HepG2 (cell line): ENCODE data around the gene TTLL1. TPM values are rescaled to one million over a fixed set of nuclear protein-coding genes. Genes with fewer than 3 reads are reported as not detected.
A peak's percentile ranks its signal among the peaks of the same experiment; 100 is the strongest.

Source experiments
- ATAC-seq: fragments of 200-7000 bp; cut with Tn5 transposase; 3 replicates; pipeline ENCODE4 v1.9.1; 2020; ENCODE audit warnings: mild to moderate bottlenecking, moderate library complexity
- BruUV-seq: library from RNA; stranded (reverse); fragments of 400-500 nt; replicated peaks from 2 replicates; lab custom pipeline; 2021; lab: Mats Ljungman, UMichigan
- CTCF ChIA-PET: fragments of 300-600 bp; formaldehyde crosslinking; extraction: SDS; loops from one replicate; lab custom pipeline; 2021; ENCODE audit warnings: low total read pairs, inconsistent platforms, low intra/inter-chr PET ratio; lab: Yijun Ruan, JAX
- POLR2A ChIA-PET: fragments of 350-600 bp; sonication (Branson Sonifier 250); formaldehyde crosslinking; loops from one replicate; lab custom pipeline; 2020; ENCODE audit warnings: antibody characterized with exemption, inconsistent platforms; lab: Yijun Ruan, JAX
- DNase-seq: peaks from one replicate; pipeline ENCODE4 v3.0.0-alpha.2; 2015; ENCODE audit warnings: low spot score
- FAIRE-seq: peaks from 3 replicates; lab custom pipeline; 2011; peaks lifted over from hg19 to GRCh38; lab: Jason Lieb, UNC
- H2AFZ ChIP-seq: one replicate; pipeline ENCODE4 v1.6.1; 2011; ENCODE audit warnings: low read length, inconsistent platforms
- H3K27ac ChIP-seq: fragments of 300-600 bp; 3 replicates; pipeline ENCODE4 v1.8.0; 2011; ENCODE audit warnings: mixed run types, mild to moderate bottlenecking, mixed read lengths, low read length, inconsistent platforms; ENCODE audit not compliant: insufficient read depth; ENCODE audit errors: extremely low read length
- H3K27me3 ChIP-seq, 2 experiments: fragments of 200-600 bp in 1 of 2; 2 replicates in 1 of 2; 3 replicates in 1 of 2; pipeline versions ENCODE4 v1.6.0 to v1.8.0; 2011; ENCODE audit warnings: low read length in 2 of 2, mild to moderate bottlenecking in 2 of 2, moderate library complexity in 2 of 2, inconsistent platforms in 1 of 2; ENCODE audit not compliant: insufficient read depth in 2 of 2, control insufficient read depth in 1 of 2
- H3K36me3 ChIP-seq, 2 experiments: fragments of 200-600 bp in 1 of 2; replicated peaks in 1 of 2; 2 replicates in 1 of 2; 3 replicates in 1 of 2; pipeline versions ENCODE4 v1.5.1 to v1.8.0; 2011; ENCODE audit warnings: low read length in 2 of 2, inconsistent platforms in 1 of 2; ENCODE audit not compliant: insufficient read depth in 2 of 2, control insufficient read depth in 1 of 2
- H3K4me1 ChIP-seq: 2 replicates; pipeline ENCODE4 v1.5.1; 2012; ENCODE audit warnings: low read length, inconsistent platforms; ENCODE audit not compliant: insufficient read depth
- H3K4me2 ChIP-seq: 2 replicates; pipeline ENCODE4 v1.6.0; 2011; ENCODE audit warnings: low read depth, low read length, inconsistent platforms
- H3K4me3 ChIP-seq, 3 experiments: fragments of 200-600 bp in 1 of 3; sonication (generic), shearing (Covaris generic) in 1 of 3; replicated peaks in 1 of 3; 2 replicates each; pipeline ENCODE4 v1.5.1; 2011 to 2016; ENCODE audit warnings: low read length in 3 of 3, inconsistent platforms in 2 of 3, low read depth in 2 of 3, mild to moderate bottlenecking in 2 of 3, control low read depth in 1 of 3, mixed read lengths in 1 of 3; ENCODE audit not compliant: insufficient read depth in 1 of 3
- H3K79me2 ChIP-seq: one replicate; pipeline ENCODE4 v1.6.1; 2011; ENCODE audit warnings: low read length, inconsistent platforms; ENCODE audit not compliant: insufficient read depth
- H3K9ac ChIP-seq: 2 replicates; pipeline ENCODE4 v1.6.0; 2011; ENCODE audit warnings: mild to moderate bottlenecking, low read depth, low read length, inconsistent platforms; ENCODE audit not compliant: insufficient read depth
- H3K9me3 ChIP-seq: 2 replicates; pipeline ENCODE4 v1.5.1; 2012; ENCODE audit warnings: mild to moderate bottlenecking, low read length
- H4K20me1 ChIP-seq: 2 replicates; pipeline ENCODE4 v1.6.0; 2011; ENCODE audit warnings: inconsistent platforms, mild to moderate bottlenecking, low read length, moderate library complexity; ENCODE audit not compliant: insufficient read depth
- AGO2 ChIP-seq: fragments of 200-400 bp; formaldehyde crosslinking; optimal IDR thresholded peaks from 2 replicates; pipeline ENCODE3; 2017; ENCODE audit warnings: mild to moderate bottlenecking, low read depth, low read length, moderate library complexity
- BHLHE40 ChIP-seq: IDR thresholded peaks from 2 replicates; pipeline ENCODE4 v1.6.1; 2011; ENCODE audit warnings: low read length, improper control_type of control experiment
- CBFB ChIP-seq: sonication (generic); formaldehyde crosslinking; IDR thresholded peaks from 2 replicates; pipeline ENCODE4 v1.4.0; 2020; ENCODE audit warnings: missing genetic modification reagents
- CEBPZ ChIP-seq: IDR thresholded peaks from 2 replicates; pipeline ENCODE4 v1.6.1; 2012; ENCODE audit warnings: low read length, improper control_type of control experiment
- EZH2 ChIP-seq: conservative IDR thresholded peaks from 2 replicates; pipeline ENCODE4 v1.6.1; 2012; ENCODE audit warnings: mild to moderate bottlenecking, low read depth, low read length, moderate library complexity
- GABPB1 ChIP-seq: IDR thresholded peaks from 2 replicates; pipeline ENCODE4 v1.6.1; 2016; ENCODE audit warnings: mild to moderate bottlenecking, missing genetic modification reagents, moderate library complexity, missing compliant biosample characterization
- IRF2 ChIP-seq: IDR thresholded peaks from 2 replicates; pipeline ENCODE4 v1.6.1; 2018; ENCODE audit warnings: missing genetic modification reagents, missing compliant biosample characterization
- NFIC ChIP-seq: IDR thresholded peaks from 2 replicates; pipeline ENCODE4 v1.6.1; 2012; ENCODE audit warnings: mild to moderate bottlenecking, low read length, inconsistent platforms
- XRCC5 ChIP-seq: fragments of 200-400 bp; formaldehyde crosslinking; optimal IDR thresholded peaks from 2 replicates; pipeline ENCODE3; 2017; ENCODE audit warnings: mild to moderate bottlenecking, low read length
- ZBTB3 ChIP-seq: sonication (generic); formaldehyde crosslinking; IDR thresholded peaks from 2 replicates; pipeline ENCODE4 v1.4.0; 2020; ENCODE audit warnings: low read depth, mild to moderate bottlenecking, moderate library complexity, missing genetic modification reagents, borderline replicate concordance
- ZNF557 ChIP-seq: sonication (generic); formaldehyde crosslinking; IDR thresholded peaks from 2 replicates; pipeline ENCODE4 v1.4.0; 2020; ENCODE audit warnings: missing genetic modification reagents
- ZNF652 ChIP-seq: IDR thresholded peaks from 2 replicates; pipeline ENCODE4 v1.6.1; 2016; ENCODE audit warnings: low read depth, borderline replicate concordance
- ZNF83 ChIP-seq: sonication (generic); formaldehyde crosslinking; IDR thresholded peaks from 2 replicates; pipeline ENCODE4 v1.4.0; 2020; ENCODE audit warnings: missing genetic modification reagents, mild to moderate bottlenecking, borderline replicate concordance
- WGBS: methylation state at CpG from one replicate; pipeline ENCODE4 v1.1.6; 2017; ENCODE audit warnings: low lambda C conversion rate; 5-methylcytosine and 5-hydroxymethylcytosine counted together
- in situ Hi-C: cut with HindIII; loops from 2 replicates; pipeline ENCODE4 v1.10.0; 2017; ENCODE audit warnings: low pct_unique_long_range_greater_than_20kb; ENCODE audit not compliant: extremely low pct_ligation_motif_present
- intact Hi-C: fragments of 100-400 bp; cut with micrococcal nuclease; formaldehyde crosslinking; loops from one replicate; pipeline ENCODE4 v1.10.0; 2022; ENCODE audit not compliant: unreplicated experiment
- polyA plus RNA-seq, 8 experiments: library from polyadenylated mRNA; depleted of rRNA in 3 of 8; stranded (reverse) in 7 of 8; unstranded in 1 of 8; fragments of >200 nt; fragmentation: Illumina TruSeq in 4 of 8; extraction: Trizol in 4 of 8; gene quantifications; 2 replicates each; pipeline versions ENCODE4 v1.2.1 to v1.2.3, GENCODE V29; 2011 to 2016; ENCODE audit warnings: low read depth in 4 of 8, missing spikeins in 1 of 8, mixed read lengths in 1 of 8; ENCODE audit not compliant: insufficient read depth in 1 of 8
- total RNA-seq, 5 experiments: library from RNA; depleted of rRNA; stranded (reverse); fragments of >200 nt; fragmentation: Illumina TruSeq; extraction: Trizol; gene quantifications; 2 replicates each; pipeline ENCODE4 v1.2.3, GENCODE V29; 2016; ENCODE audit warnings: low read depth in 1 of 5

The TTLL1 gene
- total and polyA plus RNA-seq, 2 of the 13 experiments (the other 11 are each of a cell fraction or from before 2014, with no cell fraction given): 1.6 to 5.3 TPM

DNA sequence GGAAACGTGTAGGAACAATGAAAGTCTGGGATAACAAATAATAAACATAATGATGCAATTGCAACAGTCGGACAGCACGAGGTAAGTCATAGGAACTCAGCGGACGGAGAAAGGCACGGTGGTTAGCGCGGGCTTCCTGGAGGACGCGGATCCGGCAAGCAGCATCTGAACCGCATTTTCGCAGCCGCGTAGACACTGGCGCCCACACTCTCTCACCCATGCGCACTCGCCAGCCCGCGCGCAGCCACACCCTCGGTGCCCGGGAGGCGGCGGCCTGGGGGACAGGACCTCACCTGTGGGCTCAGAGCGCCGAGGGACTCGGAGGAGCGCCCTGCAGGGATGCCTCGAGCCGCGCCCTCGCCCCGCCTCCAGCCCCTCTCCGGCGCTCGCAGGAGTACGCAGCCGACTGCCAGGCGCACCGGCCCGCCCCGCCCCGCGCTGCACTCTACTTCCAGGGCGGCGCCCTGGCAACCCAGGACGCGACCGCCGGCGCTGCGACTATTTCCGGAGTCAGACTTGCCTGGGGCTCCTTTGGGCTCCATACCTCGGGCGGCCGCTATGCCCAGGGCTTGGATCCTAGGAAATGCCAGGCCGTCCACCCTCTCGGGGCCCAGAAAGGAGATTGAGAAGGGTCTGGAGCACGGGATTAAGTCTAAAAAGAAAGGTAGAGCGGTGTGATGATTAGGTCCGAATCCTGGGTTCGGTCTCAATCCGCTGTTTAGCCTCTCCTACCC is at the start of gene TTLL1 (continued):
- TF ChIP-seq ZNF83 (CRISPR knock-in tag): no peak

DNA sequence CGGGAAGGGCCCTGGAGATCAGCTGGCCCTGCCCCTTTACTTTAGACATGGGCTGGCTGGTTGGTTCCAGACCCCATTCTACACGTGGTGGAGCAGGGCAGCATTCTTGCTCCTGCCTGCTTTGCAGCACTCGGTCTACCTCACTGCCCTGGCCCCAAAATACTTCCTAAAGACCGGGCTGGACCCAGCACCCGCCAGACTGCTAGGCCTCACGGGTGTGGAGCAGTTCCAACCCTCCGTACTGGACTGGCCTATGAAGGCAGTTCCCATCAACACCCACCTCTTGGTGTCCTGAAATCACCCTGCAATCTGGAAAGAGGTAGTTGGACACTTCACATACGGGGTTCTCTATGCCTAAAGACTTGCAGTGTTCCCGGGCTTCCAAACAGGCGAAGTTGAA is 47.6 kb upstream of the TTLL1 start:
- H3K27me3 ChIP-seq: no peaks in the 10 kb centered on the region
- peaks cover 3% of the 10 kb centered on the region for H3K79me2 ChIP-seq
- DNase-seq (no peak), ATAC-seq (no peak), FAIRE-seq (no peak)
- H3K4me1 ChIP-seq: peaks cover 9% of the 10 kb centered on the region
- H3K9me3 ChIP-seq: no peaks in the 10 kb centered on the region
- BruUV-seq: no TSS peak
- no peak overlapping the region for H2AFZ ChIP-seq
- H3K4me2 ChIP-seq: no peak overlapping the region
- no peak for TF ChIP-seq CBFB (CRISPR knock-in tag)
- no peak overlapping the region for H3K4me3 ChIP-seq
- no peak overlapping the region for H3K9ac ChIP-seq
- H4K20me1 ChIP-seq: 0 out of 2 replicates have a peak, but pooled peaks cover 2% of the 10 kb centered on the region
- WGBS: 96% methylated on average over 7 of the region's 10 CpGs
- H3K27ac ChIP-seq: no peak overlapping the region
- intact Hi-C loops (no loop called here), in situ Hi-C loops (no loop called here)
- peaks cover 25 to 75% of the 10 kb centered on the region in 2 experiments for H3K36me3 ChIP-seq
- ChIA-PET CTCF (interaction anchor here (1.3 kb wide), 1 partner anchor 269 kb away, joined by 3 read pairs; no protein-coding TSS in a partner anchor), POLR2A (interaction anchor here (0.9 kb wide), 1 partner anchor 33 kb away, joined by 3 read pairs; no protein-coding TSS in a partner anchor)

DNA sequence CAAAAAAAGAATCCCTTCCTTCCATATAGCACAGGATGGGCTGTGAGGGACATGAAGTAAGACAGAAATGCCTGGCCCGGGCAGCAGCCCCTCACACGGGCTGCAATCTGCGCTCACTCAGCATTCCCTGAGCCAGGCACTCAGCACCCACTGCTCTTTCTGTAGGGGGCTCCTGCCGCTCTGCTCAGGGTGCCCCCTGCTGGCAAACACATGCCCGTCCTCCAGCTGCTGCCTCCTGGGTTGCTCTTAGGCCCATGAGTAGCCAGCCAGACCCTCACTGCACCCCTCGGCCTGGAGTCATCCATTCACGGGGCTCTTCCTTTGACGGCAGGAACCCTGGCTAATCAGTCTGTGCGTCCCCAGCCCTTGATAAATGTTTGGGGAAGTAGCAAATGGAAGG is 47.1 kb upstream of the TTLL1 start:
- Histone ChIP-seq H3K4me3 (no peak overlapping the region), H3K27me3 (no peaks in the 10 kb centered on the region), H2AFZ (no peak overlapping the region), H3K36me3 (peaks cover 25 to 78% of the 10 kb centered on the region in 2 experiments), H4K20me1 (0 out of 2 replicates have a peak, but pooled peaks cover 2% of the 10 kb centered on the region), H3K4me2 (no peak overlapping the region), H3K79me2 (peaks cover under 1% of the 10 kb centered on the region), H3K27ac (no peak overlapping the region), H3K9me3 (no peaks in the 10 kb centered on the region), H3K4me1 (peaks cover 4% of the 10 kb centered on the region), H3K9ac (no peak overlapping the region)
- peak; percentile 95 for ATAC-seq
- DNase-seq: peak; percentile 34
- intact Hi-C loops: no loop called here
- ChIA-PET POLR2A (interaction anchor here (0.9 kb wide), 1 partner anchor 32 kb away, joined by 3 read pairs; no protein-coding TSS in a partner anchor), CTCF (interaction anchor here (1.3 kb wide), 1 partner anchor 269 kb away, joined by 3 read pairs; no protein-coding TSS in a partner anchor)
- WGBS: 69% methylated on average over 6 of the region's 9 CpGs
- FAIRE-seq: no peak
- BruUV-seq: no TSS peak
- in situ Hi-C loops: no loop called here
- TF ChIP-seq BHLHE40 (no peak), EZH2 (no peak), ZBTB3 (CRISPR knock-in tag) (no peak), GABPB1 (CRISPR knock-in tag) (no peak), CEBPZ (no peak), IRF2 (CRISPR knock-in tag) (0 out of 2 replicates have a peak, but pooled peaks have one; percentile 27), ZNF557 (CRISPR knock-in tag) (no peak), AGO2 (no peak), XRCC5 (peak; percentile 59), ZNF652 (CRISPR knock-in tag) (no peak), NFIC (no peak)
